NCI-H2227 (cell line): ENCODE measurements around the gene PAX8.

ENCODE experiments used
- DNase-seq: peaks from one replicate; lab custom pipeline; 2025; ENCODE audit not compliant: unreplicated experiment; lab: John Stamatoyannopoulos, UW

PAX8 gene

GRCh38 chr2:113268621-113269360 is 9.9 kb downstream of the PAX8 start:
- DNase-seq, result no peak

- no peak for DNase-seq
Observed at GRCh38 chr2:113266431-113266830, 12.3 kb downstream of the PAX8 start.

- DNase-seq, result no peak
Observed at GRCh38 chr2:113264713-113265403, 13.9 kb downstream of the PAX8 start.

- no peak for DNase-seq
Observed at GRCh38 chr2:113263546-113263945, 15.2 kb downstream of the PAX8 start.

- no peak for DNase-seq
Observed at GRCh38 chr2:113260991-113261390, 17.7 kb downstream of the PAX8 start.

- no peak for DNase-seq
Observed at GRCh38 chr2:113258471-113259147, 20.1 kb downstream of the PAX8 start.

GRCh38 chr2:113257516-113258264 is 21.0 kb downstream of the PAX8 start:
- DNase-seq, result no peak

GRCh38 chr2:113255140-113256070 is 23.3 kb downstream of the PAX8 start:
- DNase-seq, result no peak

- DNase-seq, result no peak
Observed at GRCh38 chr2:113253453-113253852, 25.3 kb downstream of the PAX8 start.

- no peak for DNase-seq
Observed at GRCh38 chr2:113252047-113252590, 26.6 kb downstream of the PAX8 start.

GRCh38 chr2:113251118-113251517 is 27.6 kb downstream of the PAX8 start:
- no peak for DNase-seq

- peak; percentile 79 for DNase-seq
Observed at GRCh38 chr2:113248997-113249770, 29.5 kb downstream of the PAX8 start.

GRCh38 chr2:113246606-113247005 is 32.1 kb downstream of the PAX8 start:
- no peak for DNase-seq

GRCh38 chr2:113245276-113245711 is 33.4 kb downstream of the PAX8 start:
- DNase-seq, result no peak

- DNase-seq, result no peak
Observed at GRCh38 chr2:113242327-113242726, 36.4 kb downstream of the PAX8 start.

- DNase-seq, result no peak
Observed at GRCh38 chr2:113240915-113241911, 37.5 kb downstream of the PAX8 start.

GRCh38 chr2:113240150-113240914 is 38.4 kb downstream of the PAX8 start:
- DNase-seq, result peak; percentile 70
